Measurements from ENCODE around the gene TRPV4. TPM values are rescaled to one million over a fixed set of nuclear protein-coding genes. Genes with fewer than 3 reads are reported as not detected.

Gene TRPV4
- total and polyA plus RNA-seq, 2 donors (not counting 3 experiments of a cell fraction or from before 2014, with no cell fraction given) = 8.8 to 22.3 TPM

- FAIRE-seq = no peak
Measured at GRCh38 chr12:109764776-109765445, 68.3 kb downstream of the TRPV4 start.

More at GRCh38 chr12:109764776-109765445, 68.3 kb downstream of the TRPV4 start:
- no peaks in the 10 kb centered on the region for H3K9me3 ChIP-seq (replicated peaks; ENCODE audit: control insufficient read depth, insufficient read depth, low read length)
- no TSS peak for BruUV-seq (replicated peaks)
- H4K20me1 ChIP-seq (replicated peaks; ENCODE audit: control insufficient read depth, extremely low read depth, insufficient read depth, low read length) = no peaks in the 10 kb centered on the region
- no peaks in the 10 kb centered on the region for H3K79me2 ChIP-seq (ENCODE audit: control insufficient read depth, insufficient read depth, low read length)
- H3K36me3 ChIP-seq (ENCODE audit: control insufficient read depth in 2 of 2, extremely low read depth in 1 of 2, insufficient read depth in 2 of 2, low read length in 2 of 2) = no peaks in the 10 kb centered on the region
- no peak overlapping the region for H3K4me2 ChIP-seq (ENCODE audit: insufficient read depth, low read length)
- no peaks in the 10 kb centered on the region for H3K9me1 ChIP-seq (replicated peaks; ENCODE audit: control insufficient read depth, extremely low read depth, insufficient read depth, low read length)
- no peak overlapping the region for H3K9ac ChIP-seq (replicated peaks; ENCODE audit: extremely low read depth, insufficient read depth, low read length)
- no peak for DNase-seq (ENCODE audit: low read depth, low spot score)
- CTCF ChIA-PET = interaction anchor here (0.8 to 1.3 kb wide), 4 partner anchors 10 to 337 kb away, joined by 3 to 6 read pairs (median 3); no protein-coding TSS in a partner anchor
- dilution Hi-C loops (cut with MboI; ENCODE audit: extremely low pct_ligation_motif_present, low sequenced_read_pairs) = no loop called here
- intact Hi-C loops (cut with micrococcal nuclease) = no loop called here
- H3K4me3 ChIP-seq (replicated peaks in 1 of 3; ENCODE audit: insufficient read depth in 1 of 3, low read depth in 1 of 3, low read length in 3 of 3) = no peak overlapping the region
- no peak overlapping the region for H3K27ac ChIP-seq (ENCODE audit: insufficient read depth, low read depth, low read length)
- POLR2A ChIA-PET = no interaction called here
- TF ChIP-seq MAX (IDR thresholded peaks at IDR 0.05; ENCODE audit: insufficient read depth, insufficient read length) (no peak), POLR2A (IDR thresholded peaks at IDR 0.05; ENCODE audit: low read depth, low read length) (no peak), GATA2 (IDR thresholded peaks at IDR 0.05; ENCODE audit: insufficient read depth, insufficient read length, low read depth, low read length) (no peak), POLR2AphosphoS5 (IDR thresholded peaks at IDR 0.05; ENCODE audit: insufficient read depth, low read depth, low read length) (no peak), MYC (IDR thresholded peaks at IDR 0.05; ENCODE audit: low read depth, low read length) (no peak), FOS (IDR thresholded peaks at IDR 0.05; ENCODE audit: borderline replicate concordance, insufficient read depth, low read length) (no peak), JUN (IDR thresholded peaks at IDR 0.05; ENCODE audit: borderline replicate concordance, insufficient read depth, insufficient read length, low read depth) (no peak), CTCF (IDR thresholded peaks at IDR 0.05; ENCODE audit: extremely low read depth in 1 of 2, insufficient read depth in 1 of 2, low read depth in 1 of 2, low read length in 2 of 2) (no peak)
- no peaks in the 10 kb centered on the region for H3K27me3 ChIP-seq (ENCODE audit: control insufficient read depth in 2 of 2, insufficient read depth in 2 of 2, low read length in 2 of 2)
- H3K4me1 ChIP-seq (ENCODE audit: control insufficient read depth, extremely low read depth, insufficient read depth, low read length) = no peaks in the 10 kb centered on the region
- no peak overlapping the region for H2AFZ ChIP-seq (ENCODE audit: low read depth, low read length)

Measured in endothelial cell of umbilical vein (primary cell).